ENCODE data around the gene ARMC2. TPM values are rescaled to one million over a fixed set of nuclear protein-coding genes. Genes with fewer than 3 reads are reported as not detected.

ARMC2 gene
- polyA plus RNA-seq, 3 donors = 10.7 to 16.1 (median 14.4) TPM

- DNase-seq = no peak
These were observed 171.7 kb downstream of the ARMC2 start for GRCh38 chr6:109019911-109020310.

GRCh38 chr6:109021870-109022269 is 173.6 kb downstream of the ARMC2 start:
- DNase-seq = no peak

- no peak for DNase-seq
These were observed 175.2 kb downstream of the ARMC2 start for GRCh38 chr6:109023356-109023925.

Other genes starting within 250 kb of the ARMC2 start
- gene SESN1, start 246.4 kb downstream of the ARMC2 start, polyA plus RNA-seq (ENCODE audit: insufficient read length in 3 of 3) = 10 to 100 TPM; 22.5 to 26.5 (median 23.2) TPM
- gene CEP57L1, start 247.1 kb downstream of the ARMC2 start, polyA plus RNA-seq (ENCODE audit: insufficient read length in 3 of 3) = 10 to 100 TPM; 18.6 to 24.7 (median 19.6) TPM